Measurements from ENCODE around the gene ACOT8. TPM values are rescaled to one million over a fixed set of nuclear protein-coding genes. Genes with fewer than 3 reads are reported as not detected.

ACOT8 gene
- total and polyA plus RNA-seq, 2 of the 4 experiments (the other 2 are of a cell fraction): 29.8 to 47.5 TPM

DNA sequence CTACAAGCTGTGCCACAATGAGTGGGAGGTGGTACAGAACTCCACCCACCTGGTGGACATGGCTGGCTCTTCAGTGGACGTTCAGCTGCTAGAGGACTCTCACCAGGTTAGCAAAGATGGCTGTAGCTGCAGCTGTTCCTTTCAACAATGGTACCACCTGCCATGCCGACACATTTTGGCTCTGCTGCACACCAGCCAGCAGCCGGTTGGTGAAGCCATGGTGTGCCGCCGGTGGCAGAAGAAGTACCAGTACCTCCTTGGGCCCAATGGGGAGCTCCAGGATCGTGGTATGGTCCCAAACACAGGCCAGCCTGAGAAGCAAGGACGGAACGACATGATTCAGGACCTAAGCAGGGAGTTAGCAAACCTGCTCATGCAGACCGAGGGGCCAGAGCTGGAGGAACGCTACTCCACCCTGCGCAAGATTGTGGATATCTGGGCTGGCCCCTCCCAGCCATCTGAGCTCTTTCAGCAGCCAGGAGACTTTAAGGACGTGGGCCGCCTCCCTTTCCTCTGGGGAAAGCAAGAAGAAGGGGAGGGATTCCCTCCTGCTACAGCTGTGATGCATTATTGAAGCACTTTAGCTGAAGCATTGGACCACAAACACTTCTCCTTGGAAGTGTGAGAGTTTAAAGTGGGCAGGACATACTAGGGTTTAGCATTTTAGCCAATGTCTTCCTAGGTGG is 21.0 kb upstream of the ACOT8 start (continued):
- TF ChIP-seq ELK1 (IDR thresholded peaks at IDR 0.05; ENCODE audit: borderline replicate concordance, low read depth, low read length): no peak
- no peak for TF ChIP-seq MXI1 (IDR thresholded peaks at IDR 0.05; ENCODE audit: borderline replicate concordance, low read depth, low read length)
- no peak for TF ChIP-seq RCOR1 (IDR thresholded peaks at IDR 0.05; ENCODE audit: insufficient replicate concordance, low read length)

GRCh38 chr20:45874576-45874975 is 17.4 kb upstream of the ACOT8 start:
- Histone ChIP-seq H3K9me3 (ENCODE audit: control insufficient read depth, insufficient read depth, low read length) (no peaks in the 10 kb centered on the region), H3K4ac (ENCODE audit: low read depth, low read length) (no peak overlapping the region), H3K56ac (ENCODE audit: extremely low read depth, insufficient read depth, low read length) (peak overlapping the region; percentile 12; the same call in 1 of the 2 replicates), H2AK5ac (ENCODE audit: low read depth, low read length) (no peak overlapping the region; the same call in 1 of the 2 replicates), H2BK120ac (ENCODE audit: low read depth, low read length) (0 out of 2 replicates have a peak overlapping the region, but pooled peaks have one; percentile 1), H3K9me1 (ENCODE audit: insufficient read depth, low read length) (peaks cover 7% of the 10 kb centered on the region), H2AFZ (replicated peaks; ENCODE audit: low read length, poor library complexity) (no peak overlapping the region), H2BK15ac (ENCODE audit: low read depth, low read length) (no peak overlapping the region), H4K5ac (ENCODE audit: low read depth, low read length) (no peak overlapping the region), H3K27ac (ENCODE audit: insufficient read depth, low read length) (no peak overlapping the region), H3K4me2 (ENCODE audit: low read depth, low read length) (no peak overlapping the region), H3K23ac (ENCODE audit: low read depth, low read length) (no peak overlapping the region), H3K27me3 (ENCODE audit: control insufficient read depth, insufficient read depth, low read length) (no peaks in the 10 kb centered on the region), H4K91ac (ENCODE audit: insufficient read depth, low read depth, low read length) (peak overlapping the region; percentile 23; the same call in 1 of the 2 replicates), H3K4me3 (ENCODE audit: insufficient read depth, low read depth, low read length) (no peak overlapping the region), H3K36me3 (ENCODE audit: control insufficient read depth, insufficient read depth, low read length) (peaks cover 17% of the 10 kb centered on the region), H2BK20ac (ENCODE audit: low read depth, low read length) (no peak overlapping the region), H3K4me1 (ENCODE audit: control insufficient read depth, insufficient read depth, low read length) (peaks cover 8% of the 10 kb centered on the region), H2BK5ac (ENCODE audit: low read depth, low read length, poor library complexity, severe bottlenecking) (no peak overlapping the region), H3K9ac (ENCODE audit: low read depth, low read length) (no peak overlapping the region), H3K79me1 (ENCODE audit: low read depth in 1 of 2, low read length in 2 of 2) (0 out of 4 replicates have a peak, but pooled peaks cover 0 to 5% of the 10 kb centered on the region in 2 experiments), H3K14ac (replicated peaks; ENCODE audit: low read depth, low read length) (no peak overlapping the region), H3K18ac (ENCODE audit: low read depth, low read length) (0 out of 2 replicates have a peak overlapping the region, but pooled peaks have one; percentile 18), H4K20me1 (ENCODE audit: insufficient read depth, low read length) (no peaks in the 10 kb centered on the region), H2AK9ac (replicated peaks; ENCODE audit: low read depth, low read length, poor library complexity) (no peak overlapping the region), H4K8ac (ENCODE audit: low read depth in 2 of 2, low read length in 2 of 2) (no peak overlapping the region)
- BruUV-seq (replicated peaks): no TSS peak
- WGBS, 2 experiments (ENCODE audit: extremely low coverage in 2 of 2, insufficient read length in 1 of 2): no CpG with 5 or more reads among the region's 4 CpGs
- DNase-seq (no peak), ATAC-seq (ENCODE audit: low read depth) (no peak)
- ChIA-PET POLR2A (ENCODE audit: unreplicated experiment) (no interaction called here), CTCF (no interaction called here)
- intact Hi-C loops (cut with micrococcal nuclease) (no loop called here), in situ Hi-C loops (cut with MboI; ENCODE audit: low sequenced_read_pairs) (no loop called here), dilution Hi-C loops (cut with HindIII; ENCODE audit: low sequenced_read_pairs, unreplicated experiment) (no loop called here)
- TF ChIP-seq POLR2A (IDR thresholded peaks at IDR 0.05; ENCODE audit: low read depth, low read length) (no peak), MXI1 (IDR thresholded peaks at IDR 0.05; ENCODE audit: borderline replicate concordance, low read depth, low read length) (no peak), BHLHE40 (IDR thresholded peaks at IDR 0.05; ENCODE audit: low read depth, low read length) (no peak), FOS (IDR thresholded peaks at IDR 0.05; ENCODE audit: low read depth, low read length) (no peak), RFX5 (IDR thresholded peaks at IDR 0.05; ENCODE audit: low read depth, low read length) (no peak), CHD1 (IDR thresholded peaks at IDR 0.05; ENCODE audit: low read depth, low read length) (no peak), MAFK (IDR thresholded peaks at IDR 0.05; ENCODE audit: low read depth, low read length) (no peak), ELK1 (IDR thresholded peaks at IDR 0.05; ENCODE audit: borderline replicate concordance, low read depth, low read length) (no peak), RAD21 (IDR thresholded peaks at IDR 0.05; ENCODE audit: low read length) (no peak), CEBPB (IDR thresholded peaks at IDR 0.05; ENCODE audit: low read depth, low read length) (no peak), SMC3 (IDR thresholded peaks at IDR 0.05; ENCODE audit: low read depth, low read length) (no peak), MAZ (IDR thresholded peaks at IDR 0.05; ENCODE audit: borderline replicate concordance, low read depth, low read length) (no peak)
- TF ChIP-seq, protein P1, sequence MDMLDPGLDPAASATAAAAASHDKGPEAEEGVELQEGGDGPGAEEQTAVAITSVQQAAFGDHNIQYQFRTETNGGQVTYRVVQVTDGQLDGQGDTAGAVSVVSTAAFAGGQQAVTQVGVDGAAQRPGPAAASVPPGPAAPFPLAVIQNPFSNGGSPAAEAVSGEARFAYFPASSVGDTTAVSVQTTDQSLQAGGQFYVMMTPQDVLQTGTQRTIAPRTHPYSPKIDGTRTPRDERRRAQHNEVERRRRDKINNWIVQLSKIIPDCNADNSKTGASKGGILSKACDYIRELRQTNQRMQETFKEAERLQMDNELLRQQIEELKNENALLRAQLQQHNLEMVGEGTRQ (IDR thresholded peaks at IDR 0.05; ENCODE audit: low read depth, low read length): no peak

Data from IMR-90 (cell line).